Esophagus squamous epithelium (tissue), 4 donors: Measurements from ENCODE around the gene GNAI1.
A peak's percentile ranks its signal among the peaks of the same experiment; 100 is the strongest.

ENCODE experiments used
- POLR2A ChIP-seq, 4 donors: fragments of 450-650 bp; IDR thresholded peaks; one replicate each; pipeline ENCODE4 v1.6.1; 2017; ENCODE audit warnings: antibody characterized with exemption in 4 of 4, mild to moderate bottlenecking in 4 of 4, moderate library complexity in 3 of 4
- TF ChIP-seq, protein P1 (sequence below), 6 experiments: fragments of 450-650 bp in 4 of 6; fragments of 200-600 bp in 2 of 6; sonication (generic) in 2 of 6; IDR thresholded peaks; one replicate each; pipeline ENCODE4 v1.5.1; 2016 to 2019; ENCODE audit warnings: antibody characterized with exemption in 6 of 6, mild to moderate bottlenecking in 4 of 6, moderate library complexity in 4 of 6

DNA sequence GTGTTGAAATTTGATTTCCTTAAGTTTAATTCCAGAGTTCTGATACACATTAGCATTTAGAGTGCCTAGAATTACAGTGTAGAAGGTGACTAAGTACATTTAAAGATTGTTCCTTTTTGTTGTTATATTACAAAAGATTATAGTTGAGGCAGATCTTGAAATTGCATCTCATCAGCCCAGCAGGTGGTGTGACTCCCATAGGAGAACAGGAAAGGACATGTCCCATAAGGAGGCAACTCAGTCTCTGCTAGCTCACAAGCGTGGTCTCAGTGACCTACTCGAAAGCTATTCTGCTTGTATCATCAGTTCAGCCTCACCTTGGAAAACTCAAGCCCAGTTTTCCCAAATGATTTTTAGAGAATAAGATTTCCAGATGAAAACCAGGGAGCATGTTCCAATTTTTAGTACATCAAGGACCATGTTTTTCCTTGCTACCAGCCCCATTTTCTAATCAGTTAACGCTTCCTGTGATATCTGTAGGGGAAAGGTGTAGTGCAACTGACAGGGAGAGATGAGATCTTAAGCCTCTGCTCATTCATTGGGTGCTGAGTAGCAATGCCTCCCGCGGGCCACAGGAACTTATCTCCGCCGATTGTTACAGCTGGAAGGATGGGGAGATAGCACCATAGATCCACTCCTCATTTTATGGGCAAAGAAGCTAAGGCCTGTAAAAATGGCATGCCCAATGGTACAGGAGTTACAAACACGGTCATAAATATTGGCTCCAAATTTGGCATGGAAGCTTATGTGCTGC is 1.1 kb upstream of the GNAI1 start:
- TF ChIP-seq, protein P1, sequence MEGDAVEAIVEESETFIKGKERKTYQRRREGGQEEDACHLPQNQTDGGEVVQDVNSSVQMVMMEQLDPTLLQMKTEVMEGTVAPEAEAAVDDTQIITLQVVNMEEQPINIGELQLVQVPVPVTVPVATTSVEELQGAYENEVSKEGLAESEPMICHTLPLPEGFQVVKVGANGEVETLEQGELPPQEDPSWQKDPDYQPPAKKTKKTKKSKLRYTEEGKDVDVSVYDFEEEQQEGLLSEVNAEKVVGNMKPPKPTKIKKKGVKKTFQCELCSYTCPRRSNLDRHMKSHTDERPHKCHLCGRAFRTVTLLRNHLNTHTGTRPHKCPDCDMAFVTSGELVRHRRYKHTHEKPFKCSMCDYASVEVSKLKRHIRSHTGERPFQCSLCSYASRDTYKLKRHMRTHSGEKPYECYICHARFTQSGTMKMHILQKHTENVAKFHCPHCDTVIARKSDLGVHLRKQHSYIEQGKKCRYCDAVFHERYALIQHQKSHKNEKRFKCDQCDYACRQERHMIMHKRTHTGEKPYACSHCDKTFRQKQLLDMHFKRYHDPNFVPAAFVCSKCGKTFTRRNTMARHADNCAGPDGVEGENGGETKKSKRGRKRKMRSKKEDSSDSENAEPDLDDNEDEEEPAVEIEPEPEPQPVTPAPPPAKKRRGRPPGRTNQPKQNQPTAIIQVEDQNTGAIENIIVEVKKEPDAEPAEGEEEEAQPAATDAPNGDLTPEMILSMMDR (IDR thresholded peaks at IDR 0.05) = peak in 4 of 6 experiments; percentile 22 to 47 (median 32)
- no peak for TF ChIP-seq POLR2A (IDR thresholded peaks at IDR 0.05)
